GM10847 (cell line): ENCODE results near the gene FOXK2.

Source experiments
- POLR2A ChIP-seq: IDR thresholded peaks from 2 replicates; pipeline ENCODE4 v1.6.1; 2011; ENCODE audit not compliant: insufficient read length; ENCODE audit errors: extremely low read depth

The FOXK2 gene

DNA sequence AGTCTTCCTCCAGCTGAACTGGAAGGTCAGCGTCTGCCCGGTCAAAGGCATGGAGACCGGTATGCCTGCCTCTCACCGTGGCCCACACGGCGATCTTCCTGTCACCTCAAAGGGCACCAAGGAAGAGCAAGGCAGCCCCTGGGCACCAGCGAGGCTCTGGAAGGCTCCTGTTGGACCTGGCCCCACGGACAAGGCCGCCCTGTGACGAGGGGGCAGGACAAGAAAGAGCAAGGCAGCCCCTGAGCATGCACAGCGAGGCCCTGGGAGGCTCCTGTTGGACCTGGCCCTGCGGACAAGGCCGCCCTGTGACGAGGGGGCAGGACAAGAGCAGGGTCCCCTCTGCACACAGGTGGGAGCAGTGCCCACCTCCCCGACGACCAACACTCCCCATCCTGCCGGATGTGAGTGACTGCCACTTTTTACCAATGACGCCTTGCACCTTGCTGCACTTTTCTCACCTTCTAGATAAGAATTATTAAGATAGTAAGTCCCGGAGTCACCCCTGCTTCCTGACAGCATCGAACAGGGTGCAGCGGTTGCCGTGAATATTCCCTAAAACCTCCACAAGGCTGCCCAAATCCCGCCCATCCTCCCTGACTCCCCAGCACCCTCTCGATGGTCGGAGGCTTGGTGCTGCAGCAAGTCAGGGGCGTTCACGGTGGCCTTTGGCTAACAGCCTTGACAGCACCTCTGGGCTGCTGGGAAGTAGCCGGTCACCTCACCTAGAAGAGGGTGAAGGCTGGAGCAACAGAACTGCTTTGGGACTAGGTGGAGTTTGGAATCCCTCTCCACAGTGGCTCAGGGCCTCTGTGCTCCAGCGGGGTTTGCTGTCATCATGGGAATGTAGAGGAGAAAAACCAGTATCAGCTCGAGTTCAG, 134.4 kb downstream of the FOXK2 start:
- no peak for TF ChIP-seq POLR2A
